H1 (cell line): ENCODE measurements around the gene DMRT1. TPM values are rescaled to one million over a fixed set of nuclear protein-coding genes. Genes with fewer than 3 reads are reported as not detected.

Experiments
- CTCF ChIA-PET: fragments of 300-600 bp; sonication (Branson Sonifier 250); formaldehyde crosslinking; loops from one replicate; lab custom pipeline; 2021; ENCODE audit not compliant: partially characterized antibody; lab: Charles Lee
- POLR2A ChIA-PET: fragments of 300-600 bp; sonication (Branson Sonifier 250); formaldehyde crosslinking; loops from one replicate; lab custom pipeline; 2021; ENCODE audit warnings: inconsistent platforms; ENCODE audit not compliant: partially characterized antibody; lab: Charles Lee
- DNase-seq, 2 experiments: peaks; one replicate each; pipeline versions ENCODE4 v3.0.0 to v3.0.0-alpha.2; 2010 to 2022; ENCODE audit warnings: low spot score in 2 of 2, low read depth in 1 of 2, mixed read lengths in 1 of 2
- FAIRE-seq: peaks from 2 replicates; lab custom pipeline; 2011; peaks lifted over from hg19 to GRCh38; lab: Jason Lieb, UNC
- H2AFZ ChIP-seq: 2 replicates; pipeline ENCODE4 v1.8.1; 2012; ENCODE audit warnings: low read length, inconsistent platforms
- H2AK5ac ChIP-seq: 2 replicates; pipeline ENCODE4 v1.6.1; 2013; ENCODE audit warnings: low read depth, low read length
- H2BK120ac ChIP-seq: replicated peaks from 2 replicates; pipeline ENCODE3; 2013; ENCODE audit warnings: low read depth, low read length, inconsistent platforms
- H2BK12ac ChIP-seq: 2 replicates; pipeline ENCODE4 v1.6.1; 2013; ENCODE audit warnings: low read depth, low read length
- H2BK15ac ChIP-seq: 2 replicates; pipeline ENCODE4 v1.6.1; 2013; ENCODE audit warnings: low read length
- H2BK20ac ChIP-seq: 2 replicates; pipeline ENCODE4 v1.6.1; 2013; ENCODE audit warnings: low read length
- H2BK5ac ChIP-seq: 2 replicates; pipeline ENCODE4 v1.6.1; 2013; ENCODE audit warnings: low read depth, low read length
- H3K14ac ChIP-seq: 2 replicates; pipeline ENCODE4 v1.6.1; 2013; ENCODE audit warnings: inconsistent platforms; ENCODE audit not compliant: insufficient read length
- H3K18ac ChIP-seq: 2 replicates; pipeline ENCODE4 v1.6.1; 2013; ENCODE audit warnings: low read length; ENCODE audit errors: extremely low read depth
- H3K23ac ChIP-seq: 2 replicates; pipeline ENCODE4 v1.6.1; 2013; ENCODE audit warnings: inconsistent platforms; ENCODE audit not compliant: insufficient read length
- H3K23me2 ChIP-seq: 2 replicates; pipeline ENCODE4 v1.6.1; 2013; ENCODE audit warnings: low read depth, low read length
- H3K27ac ChIP-seq: 2 replicates; pipeline ENCODE4 v1.6.1; 2011; ENCODE audit warnings: low read depth, low read length, inconsistent platforms
- H3K27me3 ChIP-seq, 4 experiments: replicated peaks in 1 of 4; 1 replicate in 1 of 4; 2 replicates in 3 of 4; pipeline versions ENCODE4 v1.6.1 to v1.8.1; 2011 to 2013; ENCODE audit warnings: low read length in 3 of 4, mild to moderate bottlenecking in 3 of 4, inconsistent platforms in 2 of 4, mixed read lengths in 2 of 4, moderate library complexity in 1 of 4; ENCODE audit not compliant: control insufficient read depth in 3 of 4, insufficient read depth in 3 of 4; ENCODE audit errors: extremely low read depth in 1 of 4
- H3K36me3 ChIP-seq, 4 experiments: 2 replicates each; pipeline versions ENCODE4 v1.6.1 to v1.8.1; 2011 to 2013; ENCODE audit warnings: mild to moderate bottlenecking in 4 of 4, low read length in 3 of 4, moderate library complexity in 2 of 4, control low read depth in 1 of 4, inconsistent platforms in 1 of 4; ENCODE audit not compliant: insufficient read depth in 4 of 4, control insufficient read depth in 2 of 4
- H3K4ac ChIP-seq: replicated peaks from 2 replicates; pipeline ENCODE3; 2013; ENCODE audit warnings: low read length, low read depth, mixed read lengths, inconsistent platforms; ENCODE audit not compliant: insufficient read length
- H3K4me1 ChIP-seq, 4 experiments: replicated peaks in 1 of 4; 1 replicate in 1 of 4; 2 replicates in 3 of 4; pipeline versions ENCODE4 v1.6.1 to v1.8.1; 2011 to 2013; ENCODE audit warnings: low read length in 3 of 4, inconsistent platforms in 2 of 4, mixed read lengths in 1 of 4; ENCODE audit not compliant: insufficient read depth in 4 of 4, control insufficient read depth in 3 of 4
- H3K4me2 ChIP-seq, 2 experiments: 2 replicates each; pipeline versions ENCODE4 v1.6.1 to v1.8.1; 2011 to 2013; ENCODE audit warnings: low read depth in 2 of 2, low read length in 2 of 2, control low read depth in 1 of 2, inconsistent platforms in 1 of 2, mild to moderate bottlenecking in 1 of 2; ENCODE audit not compliant: insufficient read depth in 1 of 2
- H3K4me3 ChIP-seq, 4 experiments: fragments of 200-600, 300-600 bp in 1 of 4; sonication (generic), shearing (Covaris generic), sonication (Bioruptor Twin) in 1 of 4; 2 replicates each; pipeline versions ENCODE4 v1.5.1 to v1.8.1; 2011 to 2016; ENCODE audit warnings: low read length in 4 of 4, low read depth in 3 of 4, control low read depth in 2 of 4, inconsistent platforms in 2 of 4, mild to moderate bottlenecking in 2 of 4, mixed read lengths in 1 of 4, moderate library complexity in 1 of 4; ENCODE audit not compliant: insufficient read depth in 2 of 4; ENCODE audit errors: extremely low read depth in 1 of 4
- H3K56ac ChIP-seq: replicated peaks from 2 replicates; pipeline ENCODE3; 2013; ENCODE audit warnings: low read depth, mild to moderate bottlenecking, mixed read lengths, low read length, inconsistent platforms; ENCODE audit not compliant: insufficient read length
- H3K79me1 ChIP-seq: 2 replicates; pipeline ENCODE4 v1.6.1; 2013; ENCODE audit warnings: low read depth, low read length, control low read depth
- H3K79me2 ChIP-seq, 2 experiments: 2 replicates each; pipeline versions ENCODE4 v1.6.1 to v1.8.1; 2012 to 2013; ENCODE audit warnings: low read length in 2 of 2, mild to moderate bottlenecking in 2 of 2, inconsistent platforms in 1 of 2; ENCODE audit not compliant: insufficient read depth in 2 of 2, control insufficient read depth in 1 of 2
- H3K9ac ChIP-seq, 4 experiments: replicated peaks in 1 of 4; 1 replicate in 1 of 4; 2 replicates in 3 of 4; pipeline versions ENCODE4 v1.6.1 to v1.8.1; 2011 to 2013; ENCODE audit warnings: low read depth in 3 of 4, low read length in 3 of 4, control low read depth in 2 of 4, mild to moderate bottlenecking in 2 of 4, moderate library complexity in 2 of 4, inconsistent platforms in 1 of 4; ENCODE audit errors: extremely low read depth in 1 of 4
- H3K9me3 ChIP-seq, 2 experiments: 2 replicates each; pipeline versions ENCODE4 v1.6.1 to v1.8.1; 2012 to 2013; ENCODE audit warnings: mild to moderate bottlenecking in 2 of 2, moderate library complexity in 2 of 2, control low read depth in 1 of 2, inconsistent platforms in 1 of 2, low read depth in 1 of 2, low read length in 1 of 2, mixed read lengths in 1 of 2; ENCODE audit not compliant: insufficient read depth in 2 of 2
- H4K20me1 ChIP-seq, 2 experiments: replicated peaks in 1 of 2; 2 replicates each; pipeline versions ENCODE3 to v1.8.1; 2011 to 2013; ENCODE audit warnings: inconsistent platforms in 2 of 2, low read length in 2 of 2, mild to moderate bottlenecking in 1 of 2; ENCODE audit not compliant: insufficient read depth in 2 of 2, control insufficient read depth in 1 of 2
- H4K5ac ChIP-seq: 2 replicates; pipeline ENCODE4 v1.6.1; 2013; ENCODE audit warnings: low read length, low read depth, mixed read lengths, inconsistent platforms; ENCODE audit not compliant: insufficient read length
- H4K8ac ChIP-seq: 2 replicates; pipeline ENCODE4 v1.8.0; 2013; ENCODE audit warnings: mild to moderate bottlenecking, moderate library complexity, low read length, inconsistent platforms; ENCODE audit not compliant: insufficient read depth; ENCODE audit errors: extremely low read depth
- H4K91ac ChIP-seq: replicated peaks from 2 replicates; pipeline ENCODE3; 2013; ENCODE audit warnings: low read length, mixed read lengths, inconsistent platforms; ENCODE audit not compliant: insufficient read length
- BCL11A ChIP-seq, 2 experiments: IDR thresholded peaks; one replicate each; pipeline ENCODE4 v1.6.1; 2011; ENCODE audit warnings: low read depth in 2 of 2, low read length in 2 of 2, mild to moderate bottlenecking in 2 of 2
- CEBPB ChIP-seq: IDR thresholded peaks from 2 replicates; pipeline ENCODE4 v1.6.1; 2012; ENCODE audit warnings: low read depth, low read length
- JUND ChIP-seq: IDR thresholded peaks from 2 replicates; pipeline ENCODE4 v1.6.1; 2011; ENCODE audit warnings: mild to moderate bottlenecking, improper control_type of control experiment, low read length
- RAD21 ChIP-seq, 2 experiments: IDR thresholded peaks in 1 of 2; conservative IDR thresholded peaks in 1 of 2; 2 replicates each; pipeline ENCODE4 v1.6.1; 2011; ENCODE audit warnings: low read depth in 2 of 2, low read length in 2 of 2, improper control_type of control experiment in 1 of 2, inconsistent platforms in 1 of 2, mild to moderate bottlenecking in 1 of 2, moderate library complexity in 1 of 2
- RBBP5 ChIP-seq: IDR thresholded peaks from 2 replicates; pipeline ENCODE4 v1.7.1; 2012; ENCODE audit warnings: low read depth, mild to moderate bottlenecking, inconsistent platforms, low read length, moderate library complexity, borderline replicate concordance
- SAP30 ChIP-seq: fragments of 300-600 bp; sonication (generic); IDR thresholded peaks from 2 replicates; pipeline ENCODE4 v1.7.1; 2012; ENCODE audit warnings: low read length, moderate library complexity, mild to moderate bottlenecking, inconsistent platforms; ENCODE audit not compliant: insufficient read depth, insufficient replicate concordance
- SIX5 ChIP-seq: IDR thresholded peaks from 2 replicates; pipeline ENCODE4 v1.6.1; 2011; ENCODE audit warnings: mild to moderate bottlenecking, low read depth, low read length
- SP1 ChIP-seq: IDR thresholded peaks from 2 replicates; pipeline ENCODE4 v1.6.1; 2011; ENCODE audit warnings: low read depth, low read length
- ZNF274 ChIP-seq: IDR thresholded peaks from 2 replicates; pipeline ENCODE4 v1.7.0; 2012; ENCODE audit warnings: low read length, borderline replicate concordance; ENCODE audit errors: extremely low read depth
- WGBS, 2 experiments: shearing (Covaris generic) in 1 of 2; methylation state at CpG; one replicate each; pipeline versions ENCODE4 v1.1.6 to v1.1.7; 2013 to 2015; ENCODE audit warnings: low lambda C conversion rate in 2 of 2, mixed read lengths in 2 of 2, inconsistent platforms in 1 of 2, low coverage in 1 of 2, missing lambda C conversion rate in 1 of 2; ENCODE audit not compliant: insufficient replicate concordance in 2 of 2, insufficient coverage in 1 of 2, insufficient read length in 1 of 2; ENCODE audit errors: extremely low coverage in 1 of 2, missing lambda C conversion rate in 1 of 2; 5-methylcytosine and 5-hydroxymethylcytosine counted together
- polyA plus RNA-seq, 7 experiments: library from polyadenylated mRNA; depleted of rRNA in 3 of 7; stranded (reverse) in 5 of 7; unstranded in 2 of 7; fragments of >200 nt in 5 of 7; fragments of 200-250 nt in 2 of 7; gene quantifications; 1 replicate in 5 of 7; 2 replicates in 1 of 7; 4 replicates in 1 of 7; pipeline versions ENCODE4 v1.2.1 to v1.2.3, GENCODE V29; 2011 to 2013; ENCODE audit warnings: missing spikeins in 2 of 7, mixed read lengths in 2 of 7
- total RNA-seq: library from RNA; stranded (reverse); fragmentation: NEBNext Ultra II Directional; extraction: Animal tissue kit (Norgen Biotek cat#: 25700); gene quantifications from 2 replicates; pipeline ENCODE4 v1.2.1, GENCODE V29; 2021
- TF ChIP-seq, protein P1 (sequence below): IDR thresholded peaks from 2 replicates; pipeline ENCODE4 v1.6.1; 2012; ENCODE audit warnings: inconsistent platforms
- TF ChIP-seq, protein P2 (sequence below), 3 experiments: IDR thresholded peaks; 1 replicate in 2 of 3; 2 replicates in 1 of 3; pipeline versions ENCODE4 v1.5.1 to v1.6.1; 2011; ENCODE audit warnings: low read length in 3 of 3, mild to moderate bottlenecking in 3 of 3, inconsistent platforms in 2 of 3, low read depth in 1 of 3, moderate library complexity in 1 of 3; ENCODE audit not compliant: insufficient read depth in 1 of 3; ENCODE audit errors: control extremely low read depth in 1 of 3

Gene DMRT1
- total and polyA plus RNA-seq, 2 of the 8 experiments (the other 6 are each of a cell fraction or from before 2014, with no cell fraction given): 0.15 TPM; not detected in 1

DNA sequence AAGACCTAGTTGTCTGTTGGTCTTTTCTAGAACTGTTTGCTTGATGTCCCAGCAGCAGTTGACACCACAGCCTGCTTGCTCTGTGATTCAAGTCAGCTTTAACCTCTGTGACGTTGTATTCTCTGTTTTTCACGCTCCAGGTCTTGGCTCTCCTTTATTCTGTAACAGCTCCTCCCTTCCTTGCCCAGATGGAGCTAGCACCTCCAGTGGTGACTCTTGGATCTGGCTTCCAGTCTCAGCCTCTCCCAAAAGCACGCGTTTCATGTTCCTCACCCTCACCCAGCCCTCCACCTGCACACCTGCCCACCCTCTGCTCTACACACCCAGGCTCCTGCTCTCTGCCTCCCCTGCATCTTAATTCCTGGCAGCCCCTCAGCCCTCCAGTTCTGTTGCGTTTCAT lies 50.6 kb downstream of the DMRT1 start:
- Histone ChIP-seq H3K9me3 (no peaks in the 10 kb centered on the region), H4K5ac (no peak overlapping the region), H2BK12ac (no peak overlapping the region), H3K79me1 (no peaks in the 10 kb centered on the region), H2BK5ac (no peak overlapping the region), H3K56ac (no peak overlapping the region), H3K4me3 (no peak overlapping the region), H2BK20ac (no peak overlapping the region), H3K9ac (no peak overlapping the region), H2AK5ac (no peak overlapping the region), H3K23ac (no peak overlapping the region), H3K4me1 (peaks cover 0 to 6% (median 0%) of the 10 kb centered on the region in 4 experiments; a peak in 1 of 7 replicates), H3K27me3 (peaks cover 0 to 9% (median 0%) of the 10 kb centered on the region in 4 experiments; a peak in 2 of 7 replicates), H3K14ac (no peak overlapping the region), H3K27ac (no peak overlapping the region), H2AFZ (no peak overlapping the region), H4K20me1 (no peaks in the 10 kb centered on the region), H3K18ac (no peak overlapping the region), H3K4me2 (no peak overlapping the region), H3K4ac (no peak overlapping the region), H2BK120ac (no peak overlapping the region), H4K8ac (no peak overlapping the region), H4K91ac (no peak overlapping the region), H3K23me2 (no peaks in the 10 kb centered on the region), H3K79me2 (no peaks in the 10 kb centered on the region), H3K36me3 (no peaks in the 10 kb centered on the region), H2BK15ac (no peak overlapping the region)
- ChIA-PET CTCF (interaction anchor here (0.6 to 11.2 kb wide), 29 partner anchors 12 to 132 kb away, joined by 3 to 108 read pairs (median 3); partner anchors contain the start of gene DMRT3), POLR2A (no interaction called here)
- FAIRE-seq (peak; percentile 62), DNase-seq (no peak)
- no peak for TF ChIP-seq SIX5
- no peak for TF ChIP-seq CEBPB
- no peak for TF ChIP-seq BCL11A (IDR thresholded peaks at IDR 0.05; ENCODE audit: low read depth in 2 of 2, low read length in 2 of 2)
- no peak for TF ChIP-seq SAP30
- no peak for TF ChIP-seq ZNF274
- TF ChIP-seq SP1: no peak
- TF ChIP-seq, protein P1, sequence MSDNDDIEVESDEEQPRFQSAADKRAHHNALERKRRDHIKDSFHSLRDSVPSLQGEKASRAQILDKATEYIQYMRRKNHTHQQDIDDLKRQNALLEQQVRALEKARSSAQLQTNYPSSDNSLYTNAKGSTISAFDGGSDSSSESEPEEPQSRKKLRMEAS: no peak
- peak; percentile 37 to 38 for TF ChIP-seq RAD21 (IDR thresholded peaks at IDR 0.05 in 1 of 2, conservative IDR thresholded peaks at IDR 0.05 in 1 of 2; ENCODE audit: low read depth in 2 of 2, low read length in 2 of 2)
- TF ChIP-seq JUND: no peak
- TF ChIP-seq, protein P2, sequence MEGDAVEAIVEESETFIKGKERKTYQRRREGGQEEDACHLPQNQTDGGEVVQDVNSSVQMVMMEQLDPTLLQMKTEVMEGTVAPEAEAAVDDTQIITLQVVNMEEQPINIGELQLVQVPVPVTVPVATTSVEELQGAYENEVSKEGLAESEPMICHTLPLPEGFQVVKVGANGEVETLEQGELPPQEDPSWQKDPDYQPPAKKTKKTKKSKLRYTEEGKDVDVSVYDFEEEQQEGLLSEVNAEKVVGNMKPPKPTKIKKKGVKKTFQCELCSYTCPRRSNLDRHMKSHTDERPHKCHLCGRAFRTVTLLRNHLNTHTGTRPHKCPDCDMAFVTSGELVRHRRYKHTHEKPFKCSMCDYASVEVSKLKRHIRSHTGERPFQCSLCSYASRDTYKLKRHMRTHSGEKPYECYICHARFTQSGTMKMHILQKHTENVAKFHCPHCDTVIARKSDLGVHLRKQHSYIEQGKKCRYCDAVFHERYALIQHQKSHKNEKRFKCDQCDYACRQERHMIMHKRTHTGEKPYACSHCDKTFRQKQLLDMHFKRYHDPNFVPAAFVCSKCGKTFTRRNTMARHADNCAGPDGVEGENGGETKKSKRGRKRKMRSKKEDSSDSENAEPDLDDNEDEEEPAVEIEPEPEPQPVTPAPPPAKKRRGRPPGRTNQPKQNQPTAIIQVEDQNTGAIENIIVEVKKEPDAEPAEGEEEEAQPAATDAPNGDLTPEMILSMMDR (IDR thresholded peaks at IDR 0.05; ENCODE audit: control extremely low read depth in 1 of 3, insufficient read depth in 1 of 3, low read depth in 1 of 3, low read length in 3 of 3): peak; percentile 50 to 69 (median 54)
- no peak for TF ChIP-seq RBBP5
- WGBS, 2 experiments: 82% methylated on average over 5 of the region's 5 CpGs; no CpG with 5 or more reads in 1 of the 2 experiments
